Measurements from ENCODE around the gene CCDC12.
A peak's percentile ranks its signal among the peaks of the same experiment; 100 is the strongest.

Gene CCDC12

DNA sequence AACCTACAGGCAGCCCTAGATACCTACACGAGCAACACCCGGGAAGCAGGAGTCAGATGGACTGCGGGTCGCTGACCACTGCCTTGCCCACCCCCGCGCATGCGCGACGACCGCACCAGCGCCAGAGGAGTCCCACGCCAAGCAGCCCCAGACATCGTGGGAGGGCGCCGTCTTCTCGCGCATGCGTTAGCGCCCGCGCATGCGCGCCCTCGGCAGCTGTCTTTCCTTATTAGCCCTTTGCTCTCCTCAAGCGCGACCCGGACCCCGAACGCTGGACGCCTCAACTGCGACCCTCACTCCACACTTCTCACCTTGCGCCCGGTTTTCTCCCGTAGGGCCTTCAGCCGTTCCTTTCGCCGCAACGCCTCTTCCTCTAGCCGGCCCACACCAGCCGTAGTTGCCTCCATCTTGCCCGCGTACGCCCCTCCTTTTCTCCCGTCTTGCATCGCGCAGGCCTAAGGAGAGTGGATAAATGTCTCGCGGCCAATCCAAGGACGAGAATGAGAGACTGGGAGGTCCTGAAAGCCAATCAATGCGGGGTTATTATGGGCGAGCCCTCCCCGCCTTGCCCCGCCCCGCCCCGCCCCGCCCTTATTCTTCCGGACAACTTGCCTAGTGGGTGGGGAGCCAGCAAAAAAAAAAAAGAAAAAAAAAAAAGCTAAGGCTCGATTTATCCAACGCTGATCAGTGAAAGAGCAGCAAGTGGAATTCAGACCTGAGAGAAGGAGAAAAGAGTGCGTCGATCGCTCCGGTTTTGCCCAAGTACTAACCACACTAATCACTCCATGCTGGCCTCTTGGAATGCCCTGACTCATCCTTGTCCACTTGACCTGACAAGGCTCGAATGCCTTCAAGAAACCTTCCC, at the start of gene CCDC12:
Gene CCDC12, minus strand, starts transcription at position 420 of the 865 bp plus-strand sequence. Its CDS starts 13 bp downstream, at position 407.
- DNase-seq (ENCODE audit: low spot score) (peak; percentile 97), FAIRE-seq (peak; percentile 77)

DNA sequence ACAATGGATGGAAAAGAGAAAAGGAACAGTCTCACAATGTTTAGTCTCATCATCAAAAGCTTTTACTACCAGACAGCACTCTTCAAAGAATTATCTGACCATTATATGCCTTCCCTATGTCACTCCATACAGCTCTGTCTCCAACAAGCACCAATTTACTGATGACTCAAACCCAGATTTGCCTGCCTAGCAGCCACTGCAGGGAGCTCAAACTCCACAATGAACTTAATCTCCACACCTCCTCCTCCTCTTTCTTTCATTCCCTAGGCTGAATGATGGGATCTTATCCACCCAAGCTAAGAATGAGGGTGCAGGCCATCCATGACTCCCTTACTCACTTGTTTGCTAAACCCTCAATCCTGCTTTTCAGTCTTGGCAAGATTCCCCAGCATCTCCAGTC, 48.4 kb upstream of the CCDC12 start:
- no peak for DNase-seq (ENCODE audit: low spot score)
- no peak for FAIRE-seq

DNA sequence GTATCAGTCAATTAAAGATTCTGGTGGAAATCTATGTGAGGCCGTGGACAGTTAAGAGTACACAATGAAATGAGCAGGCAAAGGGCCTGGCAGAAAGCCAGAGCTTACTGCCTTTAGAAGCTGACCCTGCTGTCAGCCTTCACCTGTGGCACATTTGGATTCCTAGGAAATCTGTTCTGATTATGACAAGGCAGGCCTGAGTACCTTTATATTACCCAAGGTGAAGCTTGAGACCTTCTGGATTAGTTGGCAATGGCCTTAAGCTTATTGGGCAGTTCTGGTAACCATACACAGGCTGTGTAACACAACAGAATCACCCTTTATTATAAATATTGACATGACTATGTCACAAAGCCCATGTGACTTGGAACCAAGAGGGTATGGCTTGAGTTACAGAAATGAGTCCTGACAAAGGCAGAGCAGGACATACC, 46.1 kb upstream of the CCDC12 start:
- DNase-seq (ENCODE audit: low spot score) (no peak), FAIRE-seq (no peak)

DNA sequence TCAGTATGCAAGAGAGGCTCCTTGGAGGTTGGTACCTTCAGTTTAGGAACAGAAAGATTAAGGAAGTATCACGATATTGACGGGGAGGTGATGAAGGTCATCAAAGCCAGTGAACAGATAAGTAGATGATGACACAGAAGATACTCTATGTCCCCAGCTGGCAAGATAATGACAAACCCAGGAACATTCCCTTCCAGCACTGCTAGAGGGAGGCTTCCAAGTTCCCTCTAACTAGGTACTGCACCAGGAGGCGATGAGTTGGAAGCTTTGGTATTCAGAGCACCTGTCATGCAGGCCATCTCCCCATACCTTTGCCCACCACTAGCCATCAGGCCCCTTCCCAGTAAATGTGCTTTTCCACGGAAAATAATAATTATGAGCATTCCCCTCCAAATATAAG, 43.8 kb upstream of the CCDC12 start:
- no peak for DNase-seq (ENCODE audit: low spot score)
- FAIRE-seq = no peak

DNA sequence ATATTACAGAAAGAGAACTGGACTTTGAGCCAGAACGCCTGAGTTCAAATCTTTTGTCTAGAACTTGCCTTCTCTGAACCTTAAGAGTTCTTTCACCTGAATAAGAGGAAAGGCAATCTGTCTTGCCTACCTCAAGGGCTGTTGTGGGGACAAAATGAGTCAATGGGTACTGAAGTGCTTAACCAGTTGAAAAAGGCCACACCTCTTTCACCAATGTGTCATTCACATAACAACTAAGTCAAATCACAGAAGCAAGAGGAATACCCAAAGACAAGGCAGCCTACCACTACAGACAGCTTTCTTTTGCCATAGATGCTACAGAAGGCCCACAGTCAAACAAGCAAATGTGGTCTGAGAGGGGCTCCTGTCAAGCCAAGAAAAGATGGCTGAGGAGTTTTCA, 42.7 kb upstream of the CCDC12 start:
- DNase-seq (ENCODE audit: low spot score) (peak; percentile 33), FAIRE-seq (no peak)

DNA sequence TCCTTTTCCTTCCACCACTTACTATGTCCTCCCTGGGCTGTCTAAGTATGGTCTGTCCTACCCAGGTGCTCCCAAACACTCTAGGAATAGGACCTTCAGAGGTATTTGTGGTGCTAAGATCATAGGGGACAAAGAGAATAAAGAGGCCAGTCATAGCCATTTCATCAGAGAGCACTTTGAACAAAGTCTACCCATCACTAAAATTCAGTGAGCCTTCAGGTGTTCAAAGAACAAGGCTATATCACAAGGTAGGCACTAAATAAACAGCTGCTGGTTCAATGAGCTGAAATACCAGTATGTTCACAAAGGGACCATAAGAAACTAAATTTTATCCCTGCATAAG, 41.7 kb upstream of the CCDC12 start:
- FAIRE-seq (no peak), DNase-seq (ENCODE audit: low spot score) (no peak)

DNA sequence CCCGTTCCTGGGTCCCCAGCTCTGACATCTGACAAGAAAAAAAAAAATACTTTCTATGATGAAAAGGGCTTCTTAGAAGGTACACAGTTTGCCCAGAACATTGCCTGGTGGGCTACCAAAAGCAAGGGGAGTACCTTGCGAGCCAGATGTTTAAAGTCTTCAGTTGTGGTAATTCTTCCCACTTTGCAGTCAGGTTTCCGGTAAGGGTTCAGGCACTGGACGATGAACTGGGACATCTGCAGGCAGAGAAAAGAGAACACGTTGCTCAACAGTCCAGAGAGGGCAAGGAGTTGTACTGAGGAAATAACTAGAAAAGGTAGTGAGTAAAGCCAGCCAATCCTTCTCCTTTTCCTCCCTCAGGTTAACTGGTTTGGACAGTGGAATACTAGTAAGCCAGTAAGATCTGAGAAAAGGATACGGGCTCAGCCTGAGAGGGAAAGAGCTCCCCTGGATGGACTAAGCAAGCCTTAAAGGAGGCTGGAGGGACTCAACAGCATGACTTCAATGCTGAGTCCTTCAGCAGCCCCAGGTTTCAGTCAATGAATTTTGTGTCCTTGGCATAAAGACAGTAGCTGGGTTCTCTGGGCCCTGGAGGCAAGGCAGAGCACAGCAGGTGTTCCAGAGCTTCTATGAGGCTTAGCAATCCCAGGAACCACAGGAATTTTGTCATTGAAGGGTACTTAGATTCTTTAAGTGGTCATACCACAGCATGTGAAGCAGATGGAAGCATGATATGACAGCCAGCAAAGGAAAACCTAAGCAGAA, 41.1 kb upstream of the CCDC12 start:
- FAIRE-seq (no peak), DNase-seq (ENCODE audit: low spot score) (peak; percentile 59)

DNA sequence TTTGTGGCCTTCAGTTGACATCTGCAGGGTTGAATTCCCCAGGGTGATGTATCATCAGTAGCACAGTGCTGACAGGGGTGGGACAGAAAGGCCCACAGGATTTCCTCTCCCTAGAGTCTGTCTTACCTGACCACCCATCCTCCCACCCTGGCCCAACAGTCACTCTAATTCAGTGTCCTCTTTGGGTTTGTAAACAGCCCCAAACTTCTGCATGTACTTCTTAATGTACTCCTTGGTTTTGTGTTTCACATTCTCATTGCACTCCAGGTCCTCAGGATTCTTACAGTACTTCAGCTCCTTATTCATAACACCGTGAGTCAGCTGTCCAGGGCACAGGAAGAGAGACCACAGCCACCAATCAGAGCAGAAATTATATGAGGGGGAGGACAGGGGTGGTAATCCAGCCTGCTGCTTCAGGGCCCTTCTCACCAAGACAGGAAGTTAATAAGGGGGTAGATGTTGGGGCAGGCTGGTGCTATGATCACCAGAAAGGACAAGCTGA, 40.4 kb upstream of the CCDC12 start:
- DNase-seq (ENCODE audit: low spot score) (peak; percentile 88), FAIRE-seq (peak; percentile 83)

DNA sequence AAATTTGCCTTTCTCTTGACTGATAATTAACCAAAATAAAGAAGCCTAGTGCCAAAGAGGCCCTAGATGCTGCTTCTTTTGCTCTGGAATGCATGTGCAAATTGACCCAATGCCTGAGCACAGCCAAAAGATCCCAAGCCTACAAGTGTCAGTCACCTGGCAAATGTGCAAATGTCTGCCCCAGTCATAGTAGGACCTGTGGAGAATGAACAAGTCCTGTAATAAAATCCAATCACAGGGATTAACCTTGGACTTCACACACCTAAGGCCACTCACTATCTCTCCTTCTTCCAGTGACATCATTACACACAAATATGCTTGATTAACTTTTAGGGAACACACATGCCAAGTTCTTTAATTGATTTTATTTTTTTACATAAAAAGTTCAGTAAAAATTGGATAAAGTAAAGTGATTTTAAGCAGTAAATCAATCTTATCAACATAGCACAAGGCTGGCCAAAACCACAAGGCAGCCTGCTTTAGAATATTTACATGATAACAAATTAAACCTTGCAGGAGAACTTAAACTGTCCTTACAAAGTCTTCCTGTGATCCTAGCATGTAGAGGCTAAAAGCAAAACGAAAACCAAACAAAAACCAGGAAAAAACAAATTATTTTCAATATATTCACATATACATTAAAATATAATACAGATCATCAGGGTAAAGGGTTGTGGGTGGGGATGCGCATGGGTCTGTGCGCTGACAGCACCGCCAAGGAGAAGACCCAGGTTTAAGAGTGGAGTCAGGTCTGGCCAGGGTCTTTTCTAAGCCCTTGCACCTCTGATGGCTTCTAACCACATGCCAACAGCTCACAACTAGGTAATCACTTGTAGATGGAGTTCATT, 39.8 kb upstream of the CCDC12 start:
- no peak for FAIRE-seq

DNA sequence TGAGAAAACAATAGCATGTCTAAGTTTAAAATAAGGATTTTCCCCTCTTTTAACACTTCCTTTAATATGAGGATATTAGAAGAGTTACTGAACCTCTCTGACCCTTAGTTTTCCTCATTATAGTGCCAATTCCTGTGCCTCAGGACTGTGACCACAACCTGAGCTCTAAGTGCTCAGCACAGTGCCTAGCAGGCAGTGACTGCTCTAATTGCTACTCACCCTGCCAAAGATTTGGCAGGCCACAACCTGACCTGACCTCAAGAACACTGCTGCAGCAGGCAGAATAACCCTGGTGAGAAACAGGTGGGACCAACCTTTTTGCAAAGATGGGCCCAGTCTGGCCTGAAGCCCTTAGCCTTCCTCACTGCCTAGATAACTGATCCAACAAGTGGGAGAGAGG, 38.6 kb upstream of the CCDC12 start:
- DNase-seq (ENCODE audit: low spot score) (no peak), FAIRE-seq (no peak)

More for the DNA sequence above, 39.8 kb upstream of the CCDC12 start:
- DNase-seq (ENCODE audit: low spot score) = no peak

DNA sequence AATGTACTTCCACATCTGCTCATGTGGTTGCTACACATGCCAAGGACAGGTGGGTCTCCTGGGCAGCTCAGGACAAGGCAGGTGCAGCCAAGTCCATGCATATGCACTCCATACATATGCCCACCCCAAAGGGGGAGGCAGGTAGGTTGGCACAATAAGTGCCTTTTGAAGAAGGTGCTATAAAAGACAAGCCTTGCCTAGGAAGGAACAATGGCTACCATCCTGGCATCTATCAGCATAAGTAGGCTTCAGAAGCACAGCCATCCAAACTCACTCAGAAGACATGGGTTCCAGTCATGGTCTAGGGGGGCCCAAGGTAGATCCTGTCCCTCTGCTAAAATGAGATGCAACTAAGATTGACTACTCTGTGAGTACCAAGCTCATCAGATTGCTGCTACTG, 37.5 kb upstream of the CCDC12 start:
- FAIRE-seq (no peak), DNase-seq (ENCODE audit: low spot score) (no peak)

DNA sequence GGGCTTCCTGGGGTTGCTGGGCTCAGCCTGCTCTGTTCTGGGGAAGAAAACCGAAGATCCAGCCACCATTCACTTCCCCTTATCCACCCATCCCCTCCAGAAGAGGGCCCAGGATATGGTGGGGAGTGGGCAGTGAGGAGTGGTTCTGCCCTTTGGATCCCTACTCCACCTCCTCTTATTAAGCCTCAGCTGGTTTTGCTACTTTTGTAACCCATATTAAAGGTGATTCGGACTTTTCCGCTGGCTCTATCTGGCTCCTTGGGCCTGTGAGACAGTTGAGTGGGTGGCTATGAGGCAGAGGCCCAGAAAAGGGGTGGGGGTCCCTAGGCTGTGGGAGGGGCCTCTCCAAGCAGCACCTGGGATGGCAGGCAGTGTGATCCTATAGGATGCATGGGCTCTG, 36.7 kb upstream of the CCDC12 start:
- DNase-seq (ENCODE audit: low spot score) = no peak
- no peak for FAIRE-seq

DNA sequence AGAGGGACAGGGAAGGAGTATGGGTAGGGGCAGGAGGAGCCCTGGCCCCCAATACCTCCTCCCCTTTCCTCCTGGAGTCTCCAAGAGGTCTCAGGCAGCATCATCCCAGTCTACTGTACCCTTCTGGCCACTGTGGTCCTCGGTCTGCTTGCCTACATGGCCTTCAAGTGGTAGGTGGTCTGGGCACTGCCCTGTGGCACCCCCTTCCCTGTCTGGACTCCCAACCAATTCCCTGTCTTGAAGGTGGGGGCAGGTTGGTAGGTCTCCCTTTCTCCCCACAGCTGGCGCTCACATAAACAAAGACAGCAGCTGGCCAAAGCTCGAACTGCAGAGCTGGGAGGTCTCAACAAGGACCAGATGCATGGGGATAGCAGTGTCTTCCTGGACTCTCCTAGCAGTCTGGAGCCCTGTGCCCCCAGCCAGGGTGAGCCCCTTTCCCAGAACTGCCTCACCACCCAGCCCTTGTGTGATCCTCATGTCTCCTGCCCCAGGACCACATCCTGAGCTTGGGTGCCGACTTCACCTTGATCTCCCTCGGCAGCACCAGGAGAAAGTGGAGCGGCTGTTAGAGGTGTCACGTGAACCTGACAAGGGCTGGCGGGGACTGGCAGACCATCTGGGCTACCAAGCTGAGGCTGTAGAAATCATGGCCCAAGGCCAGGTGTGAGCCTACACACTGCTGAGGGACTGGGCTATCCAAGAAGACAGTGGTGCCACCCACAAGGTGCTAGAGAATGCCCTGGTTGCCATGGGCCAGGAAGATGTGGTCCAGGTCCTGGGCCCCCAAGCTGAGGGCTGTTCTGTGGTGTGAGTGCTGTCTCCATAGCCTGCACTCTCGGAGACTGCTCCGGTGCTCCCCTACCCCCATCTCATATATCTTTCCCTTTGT, 36.0 kb upstream of the CCDC12 start:
- DNase-seq (ENCODE audit: low spot score) (no peak), FAIRE-seq (no peak)

DNA sequence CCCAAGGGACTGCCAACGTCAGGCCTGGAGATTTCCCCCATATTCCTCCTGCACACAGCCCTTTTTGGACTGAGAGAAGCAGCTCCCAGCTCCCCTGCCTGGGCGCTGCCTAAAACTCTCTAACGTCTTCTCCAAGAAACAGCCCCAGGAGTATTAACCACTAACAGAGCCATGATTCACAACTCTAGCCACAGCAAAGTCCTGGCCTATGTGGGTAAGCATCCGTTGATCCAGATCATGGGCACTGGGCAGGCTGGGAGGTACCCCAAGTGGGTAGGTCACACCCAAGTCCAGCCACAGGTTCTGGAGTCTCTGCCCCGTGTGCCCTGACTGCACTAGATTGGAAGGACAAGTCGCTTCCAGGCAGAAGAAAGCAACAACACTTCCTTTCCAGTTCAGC, 34.8 kb upstream of the CCDC12 start:
- no peak for FAIRE-seq
- no peak for DNase-seq (ENCODE audit: low spot score)

DNA sequence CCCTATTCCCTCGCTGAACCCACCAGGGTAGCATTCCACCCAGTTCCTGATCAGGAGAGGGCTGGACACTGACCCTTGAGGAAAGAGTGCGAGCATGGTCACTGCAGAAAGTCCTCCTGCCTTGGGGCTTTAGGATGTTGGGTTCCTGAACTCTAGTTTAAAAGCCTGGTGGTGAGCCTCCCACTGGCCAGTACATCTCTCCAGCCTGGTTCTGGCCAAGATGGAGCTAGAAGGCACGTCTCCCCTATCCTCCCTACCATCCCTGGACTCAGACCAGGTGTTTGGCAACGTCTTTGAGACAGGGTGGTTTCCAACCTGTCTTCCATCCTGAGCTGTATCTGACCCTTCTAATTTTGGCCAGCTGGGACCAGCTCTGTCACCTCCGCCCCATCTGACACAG, 34.4 kb upstream of the CCDC12 start:
- FAIRE-seq (no peak), DNase-seq (ENCODE audit: low spot score) (no peak)

DNA sequence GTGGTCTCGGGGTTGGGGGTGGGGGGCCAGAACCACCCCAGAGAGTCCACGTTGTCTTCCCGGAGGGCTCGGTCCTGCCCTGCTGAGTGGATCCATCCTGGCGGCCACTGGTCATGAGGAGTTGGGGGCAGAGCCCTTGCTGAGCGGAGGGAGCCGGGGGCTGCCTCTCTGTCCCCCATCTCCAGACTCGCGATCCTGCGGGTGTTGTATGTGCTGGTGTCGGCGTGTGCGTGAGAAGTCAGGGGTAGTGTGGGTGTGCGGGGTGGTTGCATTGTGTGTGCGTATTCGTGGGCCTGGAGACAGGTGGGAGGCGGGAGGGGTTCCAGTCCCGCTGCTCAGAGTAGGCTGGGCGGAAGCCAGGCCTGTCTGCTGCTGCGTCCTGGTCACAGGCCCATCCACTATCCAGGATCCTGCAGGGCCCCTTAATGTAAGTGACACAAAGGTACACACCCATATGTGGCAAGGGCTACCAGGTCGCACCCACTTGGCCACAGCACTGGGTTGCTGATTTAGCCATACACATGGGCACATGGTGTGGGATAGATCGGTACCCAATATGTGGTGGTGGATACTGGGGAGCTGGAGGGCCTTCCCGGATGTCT, 33.7 kb upstream of the CCDC12 start:
- FAIRE-seq = no peak

DNA sequence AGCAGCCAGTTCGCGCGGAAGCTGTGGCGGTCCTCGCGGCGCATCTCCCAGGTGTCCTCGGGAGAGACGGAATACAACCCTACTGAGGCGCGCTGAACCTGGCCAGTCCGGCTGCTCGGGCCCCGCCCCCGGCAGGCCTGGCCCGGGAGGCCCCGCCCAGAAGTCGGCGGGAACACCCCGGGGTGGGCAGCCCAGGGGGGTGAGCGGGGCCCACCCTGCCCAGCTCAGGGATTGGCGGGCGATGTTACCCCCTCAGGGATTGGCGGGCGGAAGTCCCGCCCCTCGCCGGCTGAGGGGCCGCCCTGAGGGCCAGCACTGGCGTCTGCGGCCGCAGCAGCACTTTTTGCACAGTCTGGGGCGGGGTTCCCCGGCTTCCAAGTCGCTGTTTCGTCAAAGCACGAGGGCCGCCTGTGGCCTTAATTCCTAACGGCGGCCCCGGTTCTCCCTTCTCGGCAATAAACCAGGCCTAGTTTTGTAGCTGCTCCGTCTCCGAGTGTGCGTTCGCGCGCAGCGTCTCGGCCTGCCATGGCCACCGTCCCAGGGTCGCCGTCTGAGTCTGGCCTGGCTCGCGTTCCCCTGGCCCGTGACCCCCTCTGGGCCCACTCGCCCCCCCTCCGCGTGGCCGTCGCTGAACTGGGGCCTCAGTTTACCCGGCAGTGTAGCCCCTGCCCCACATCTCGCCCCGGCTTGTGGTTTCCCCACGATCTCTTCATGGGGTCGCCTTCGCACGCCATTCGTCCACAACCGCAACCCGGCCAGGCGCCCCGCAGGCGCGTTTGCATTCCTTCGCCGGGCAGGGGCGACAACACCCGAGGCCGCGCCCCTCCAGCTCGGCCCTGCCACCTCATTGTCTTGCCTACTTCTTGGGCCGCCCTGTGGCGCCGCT, 32.9 kb upstream of the CCDC12 start:
- DNase-seq (ENCODE audit: low spot score) (no peak), FAIRE-seq (no peak)

More for the DNA sequence above, 33.7 kb upstream of the CCDC12 start:
- DNase-seq (ENCODE audit: low spot score) = no peak

DNA sequence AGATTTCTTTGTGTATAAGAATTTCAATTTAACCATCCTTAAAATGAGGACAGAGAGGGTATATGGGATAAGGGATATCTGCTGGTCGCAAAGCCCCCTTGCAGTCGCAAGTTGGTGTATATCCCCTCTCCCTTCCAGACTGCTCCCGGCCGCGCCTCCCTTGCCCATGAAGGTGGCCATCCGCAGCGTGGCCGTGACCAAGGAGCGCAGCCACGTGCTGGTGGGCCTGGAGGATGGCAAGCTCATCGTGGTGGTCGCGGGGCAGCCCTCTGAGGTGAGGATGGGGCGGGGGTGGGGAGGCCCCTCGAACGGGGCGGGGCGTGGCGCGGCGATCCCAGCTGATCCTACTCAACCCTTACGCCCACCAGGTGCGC, 32.3 kb upstream of the CCDC12 start:
- no peak for FAIRE-seq

DNA sequence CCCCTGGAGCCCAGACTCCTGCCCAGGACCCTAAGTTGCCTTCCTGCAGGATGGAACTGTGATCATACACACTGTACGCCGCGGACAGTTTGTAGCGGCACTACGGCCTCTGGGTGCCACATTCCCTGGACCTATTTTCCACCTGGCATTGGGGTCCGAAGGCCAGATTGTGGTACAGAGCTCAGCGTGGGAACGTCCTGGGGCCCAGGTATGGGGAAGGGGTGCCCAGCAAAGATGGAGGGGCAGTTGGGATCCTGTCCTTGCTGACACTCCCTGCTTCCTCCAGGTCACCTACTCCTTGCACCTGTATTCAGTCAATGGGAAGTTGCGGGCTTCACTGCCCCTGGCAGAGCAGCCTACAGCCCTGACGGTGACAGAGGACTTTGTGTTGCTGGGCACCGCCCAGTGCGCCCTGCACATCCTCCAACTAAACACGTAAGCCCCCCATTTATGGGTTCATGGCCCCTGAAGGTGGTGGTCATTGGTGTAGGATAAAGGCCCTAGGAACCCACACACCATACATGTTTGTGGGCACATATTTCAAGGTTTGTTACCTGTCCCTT, 31.8 kb upstream of the CCDC12 start:
- FAIRE-seq = no peak
- no peak for DNase-seq (ENCODE audit: low spot score)

More for the DNA sequence above, 32.3 kb upstream of the CCDC12 start:
- DNase-seq (ENCODE audit: low spot score) = no peak
